ENCODE data around the gene HNRNPD. TPM values are rescaled to one million over a fixed set of nuclear protein-coding genes. Genes with fewer than 3 reads are reported as not detected.
A peak's percentile ranks its signal among the peaks of the same experiment; 100 is the strongest.

Gene HNRNPD
- total RNA-seq, 1 experiment from 2014 or later = 580 TPM

DNA sequence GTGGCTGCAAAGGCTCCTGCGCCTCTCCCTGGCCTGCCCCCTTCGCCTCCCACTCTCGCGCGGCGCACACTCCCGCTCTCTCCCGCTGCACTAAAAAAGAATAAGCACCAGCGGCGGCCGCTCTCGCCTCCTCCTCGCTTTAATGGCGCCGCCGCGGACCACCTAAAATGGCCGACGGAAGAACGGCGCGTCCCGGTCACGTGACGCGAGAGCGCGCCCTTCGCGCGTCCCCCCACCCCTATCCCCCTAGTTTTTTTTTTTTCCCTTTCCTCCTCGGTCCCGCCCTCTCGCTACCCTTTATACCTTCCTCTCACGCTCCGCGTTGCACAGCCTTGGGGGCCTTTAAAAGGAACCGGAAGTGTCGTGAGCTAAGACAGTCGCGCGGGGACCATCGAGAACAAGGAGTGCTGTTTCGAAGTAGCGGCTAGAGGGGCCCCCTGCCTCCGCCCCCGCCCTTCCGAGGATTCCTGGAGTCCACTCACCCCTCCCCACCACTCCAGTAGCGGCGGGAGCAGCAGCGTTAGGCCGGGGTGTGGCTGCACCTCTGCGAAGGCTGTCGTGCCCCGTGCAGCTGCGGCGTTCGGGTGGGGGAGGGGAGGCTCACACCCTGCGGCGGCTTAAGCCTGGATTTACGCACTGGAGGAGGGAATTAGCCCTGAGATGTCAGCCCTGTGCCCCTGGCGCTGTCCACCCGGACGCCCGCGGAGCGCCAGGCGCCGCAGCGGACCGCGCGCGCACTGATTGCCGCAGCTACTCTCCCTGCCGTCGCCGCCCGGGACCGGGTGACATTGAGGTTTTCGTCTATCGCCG, at the start of gene HNRNPD (continued):
- TF ChIP-seq, protein P1, sequence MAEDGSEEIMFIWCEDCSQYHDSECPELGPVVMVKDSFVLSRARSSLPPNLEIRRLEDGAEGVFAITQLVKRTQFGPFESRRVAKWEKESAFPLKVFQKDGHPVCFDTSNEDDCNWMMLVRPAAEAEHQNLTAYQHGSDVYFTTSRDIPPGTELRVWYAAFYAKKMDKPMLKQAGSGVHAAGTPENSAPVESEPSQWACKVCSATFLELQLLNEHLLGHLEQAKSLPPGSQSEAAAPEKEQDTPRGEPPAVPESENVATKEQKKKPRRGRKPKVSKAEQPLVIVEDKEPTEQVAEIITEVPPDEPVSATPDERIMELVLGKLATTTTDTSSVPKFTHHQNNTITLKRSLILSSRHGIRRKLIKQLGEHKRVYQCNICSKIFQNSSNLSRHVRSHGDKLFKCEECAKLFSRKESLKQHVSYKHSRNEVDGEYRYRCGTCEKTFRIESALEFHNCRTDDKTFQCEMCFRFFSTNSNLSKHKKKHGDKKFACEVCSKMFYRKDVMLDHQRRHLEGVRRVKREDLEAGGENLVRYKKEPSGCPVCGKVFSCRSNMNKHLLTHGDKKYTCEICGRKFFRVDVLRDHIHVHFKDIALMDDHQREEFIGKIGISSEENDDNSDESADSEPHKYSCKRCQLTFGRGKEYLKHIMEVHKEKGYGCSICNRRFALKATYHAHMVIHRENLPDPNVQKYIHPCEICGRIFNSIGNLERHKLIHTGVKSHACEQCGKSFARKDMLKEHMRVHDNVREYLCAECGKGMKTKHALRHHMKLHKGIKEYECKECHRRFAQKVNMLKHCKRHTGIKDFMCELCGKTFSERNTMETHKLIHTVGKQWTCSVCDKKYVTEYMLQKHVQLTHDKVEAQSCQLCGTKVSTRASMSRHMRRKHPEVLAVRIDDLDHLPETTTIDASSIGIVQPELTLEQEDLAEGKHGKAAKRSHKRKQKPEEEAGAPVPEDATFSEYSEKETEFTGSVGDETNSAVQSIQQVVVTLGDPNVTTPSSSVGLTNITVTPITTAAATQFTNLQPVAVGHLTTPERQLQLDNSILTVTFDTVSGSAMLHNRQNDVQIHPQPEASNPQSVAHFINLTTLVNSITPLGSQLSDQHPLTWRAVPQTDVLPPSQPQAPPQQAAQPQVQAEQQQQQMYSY (CRISPR knock-in tag; IDR thresholded peaks at IDR 0.05) = no peak
- TF ChIP-seq, protein P2, sequence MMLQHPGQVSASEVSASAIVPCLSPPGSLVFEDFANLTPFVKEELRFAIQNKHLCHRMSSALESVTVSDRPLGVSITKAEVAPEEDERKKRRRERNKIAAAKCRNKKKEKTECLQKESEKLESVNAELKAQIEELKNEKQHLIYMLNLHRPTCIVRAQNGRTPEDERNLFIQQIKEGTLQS (CRISPR knock-in tag; conservative IDR thresholded peaks at IDR 0.05) = no peak
- TF ChIP-seq TCF7 (CRISPR knock-in tag; IDR thresholded peaks at IDR 0.05; ENCODE audit: low read depth) (no peak), ATF1 (CRISPR knock-in tag; IDR thresholded peaks at IDR 0.05) (peak; percentile 43; the same call in 1 of the 2 replicates), GRHL2 (CRISPR knock-in tag; IDR thresholded peaks at IDR 0.05; ENCODE audit: insufficient replicate concordance, severe bottlenecking) (no peak), OVOL2 (CRISPR knock-in tag; IDR thresholded peaks at IDR 0.05; ENCODE audit: borderline replicate concordance) (no peak), ZNF317 (CRISPR knock-in tag; IDR thresholded peaks at IDR 0.05; ENCODE audit: borderline replicate concordance, low read depth) (0 out of 2 replicates have a peak, but pooled peaks have one; percentile 36), HMGA2 (CRISPR knock-in tag; IDR thresholded peaks at IDR 0.05) (no peak), SP1 (CRISPR knock-in tag; conservative IDR thresholded peaks at IDR 0.05) (peak; percentile 56), ATF6 (CRISPR knock-in tag; IDR thresholded peaks at IDR 0.05) (no peak), ZNF232 (CRISPR knock-in tag; IDR thresholded peaks at IDR 0.05) (peak; percentile 84; the same call in 1 of the 2 replicates), ZNF512 (CRISPR knock-in tag; IDR thresholded peaks at IDR 0.05; ENCODE audit: borderline replicate concordance) (no peak), HMGXB4 (CRISPR knock-in tag; IDR thresholded peaks at IDR 0.05) (peak; percentile 86), ESRRA (CRISPR knock-in tag; IDR thresholded peaks at IDR 0.05; ENCODE audit: borderline replicate concordance) (no peak)
- TF ChIP-seq, protein P3, sequence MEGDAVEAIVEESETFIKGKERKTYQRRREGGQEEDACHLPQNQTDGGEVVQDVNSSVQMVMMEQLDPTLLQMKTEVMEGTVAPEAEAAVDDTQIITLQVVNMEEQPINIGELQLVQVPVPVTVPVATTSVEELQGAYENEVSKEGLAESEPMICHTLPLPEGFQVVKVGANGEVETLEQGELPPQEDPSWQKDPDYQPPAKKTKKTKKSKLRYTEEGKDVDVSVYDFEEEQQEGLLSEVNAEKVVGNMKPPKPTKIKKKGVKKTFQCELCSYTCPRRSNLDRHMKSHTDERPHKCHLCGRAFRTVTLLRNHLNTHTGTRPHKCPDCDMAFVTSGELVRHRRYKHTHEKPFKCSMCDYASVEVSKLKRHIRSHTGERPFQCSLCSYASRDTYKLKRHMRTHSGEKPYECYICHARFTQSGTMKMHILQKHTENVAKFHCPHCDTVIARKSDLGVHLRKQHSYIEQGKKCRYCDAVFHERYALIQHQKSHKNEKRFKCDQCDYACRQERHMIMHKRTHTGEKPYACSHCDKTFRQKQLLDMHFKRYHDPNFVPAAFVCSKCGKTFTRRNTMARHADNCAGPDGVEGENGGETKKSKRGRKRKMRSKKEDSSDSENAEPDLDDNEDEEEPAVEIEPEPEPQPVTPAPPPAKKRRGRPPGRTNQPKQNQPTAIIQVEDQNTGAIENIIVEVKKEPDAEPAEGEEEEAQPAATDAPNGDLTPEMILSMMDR (IDR thresholded peaks at IDR 0.05) = no peak

Measured in WTC11 (cell line).